Measurements from ENCODE around the gene ADAMTS17.

DNA sequence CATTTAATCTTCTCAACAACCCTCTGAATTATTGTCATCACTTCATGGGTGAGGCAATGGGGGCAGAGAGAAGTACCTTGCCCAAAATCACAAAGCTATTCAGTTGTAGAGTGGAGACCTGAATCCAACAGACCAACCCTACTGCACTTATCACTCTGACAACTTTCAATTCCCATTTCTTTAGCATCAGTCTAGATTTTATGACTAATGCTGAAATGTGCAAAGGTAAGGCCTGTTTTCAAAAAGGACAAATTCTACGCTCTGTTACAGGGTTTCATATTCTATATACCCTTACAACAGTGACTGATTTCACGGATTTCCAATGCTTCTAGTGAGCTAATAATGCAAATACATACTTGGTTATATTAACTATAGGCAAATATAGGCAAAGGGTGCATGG lies 286.0 kb downstream of the ADAMTS17 start:
- TF ChIP-seq, protein P1, sequence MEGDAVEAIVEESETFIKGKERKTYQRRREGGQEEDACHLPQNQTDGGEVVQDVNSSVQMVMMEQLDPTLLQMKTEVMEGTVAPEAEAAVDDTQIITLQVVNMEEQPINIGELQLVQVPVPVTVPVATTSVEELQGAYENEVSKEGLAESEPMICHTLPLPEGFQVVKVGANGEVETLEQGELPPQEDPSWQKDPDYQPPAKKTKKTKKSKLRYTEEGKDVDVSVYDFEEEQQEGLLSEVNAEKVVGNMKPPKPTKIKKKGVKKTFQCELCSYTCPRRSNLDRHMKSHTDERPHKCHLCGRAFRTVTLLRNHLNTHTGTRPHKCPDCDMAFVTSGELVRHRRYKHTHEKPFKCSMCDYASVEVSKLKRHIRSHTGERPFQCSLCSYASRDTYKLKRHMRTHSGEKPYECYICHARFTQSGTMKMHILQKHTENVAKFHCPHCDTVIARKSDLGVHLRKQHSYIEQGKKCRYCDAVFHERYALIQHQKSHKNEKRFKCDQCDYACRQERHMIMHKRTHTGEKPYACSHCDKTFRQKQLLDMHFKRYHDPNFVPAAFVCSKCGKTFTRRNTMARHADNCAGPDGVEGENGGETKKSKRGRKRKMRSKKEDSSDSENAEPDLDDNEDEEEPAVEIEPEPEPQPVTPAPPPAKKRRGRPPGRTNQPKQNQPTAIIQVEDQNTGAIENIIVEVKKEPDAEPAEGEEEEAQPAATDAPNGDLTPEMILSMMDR (IDR thresholded peaks at IDR 0.05): no peak
- TF ChIP-seq POLR2A (IDR thresholded peaks at IDR 0.05): no peak

All from testis (tissue), 2 donors.